OCI-LY7 (cell line): ENCODE measurements around the gene HMCN1. TPM values are rescaled to one million over a fixed set of nuclear protein-coding genes. Genes with fewer than 3 reads are reported as not detected.
A peak's percentile ranks its signal among the peaks of the same experiment; 100 is the strongest.

ENCODE experiments used
- Bru-seq: library from RNA; stranded (reverse); fragments of 400-500 nt; gene quantifications from one replicate; lab custom pipeline; 2021; lab: Mats Ljungman, UMichigan
- BruChase-seq, 2 experiments: library from RNA; stranded (reverse); fragments of 400-500 nt; gene quantifications; one replicate each; lab custom pipeline; 2021; lab: Mats Ljungman, UMichigan
- BruUV-seq: library from RNA; stranded (reverse); fragments of 400-500 nt; replicated peaks from 2 replicates; lab custom pipeline; 2021; lab: Mats Ljungman, UMichigan
- CTCF ChIA-PET: fragments of 300-600 bp; sonication (Branson Sonifier 250); formaldehyde crosslinking; loops from one replicate; lab custom pipeline; 2022; ENCODE audit warnings: antibody characterized with exemption; ENCODE audit not compliant: unreplicated experiment; lab: Charles Lee
- POLR2A ChIA-PET: fragments of 300-600 bp; sonication (Branson Sonifier 250); formaldehyde crosslinking; loops from one replicate; lab custom pipeline; 2022; ENCODE audit warnings: antibody characterized with exemption; lab: Charles Lee
- DNase-seq: peaks from one replicate; pipeline ENCODE4 v3.0.0-alpha.2; 2015; ENCODE audit warnings: low spot score
- H2AFZ ChIP-seq: fragments of 200-600 bp; sonication (generic), shearing (Covaris generic); 2 replicates; pipeline ENCODE4 v1.6.1; 2014; ENCODE audit warnings: mild to moderate bottlenecking, antibody characterized with exemption, low read length, moderate library complexity
- H3K27ac ChIP-seq: fragments of 200-600 bp; sonication (generic); 2 replicates; pipeline ENCODE4 v1.5.1; 2014; ENCODE audit warnings: mixed run types, low read depth, mild to moderate bottlenecking, moderate library complexity, low read length, inconsistent platforms; ENCODE audit not compliant: poor library complexity, severe bottlenecking
- H3K36me3 ChIP-seq: fragments of 200-600 bp; sonication (generic); 2 replicates; pipeline ENCODE4 v1.6.1; 2014; ENCODE audit warnings: mild to moderate bottlenecking, antibody characterized with exemption, low read length, moderate library complexity, mixed read lengths; ENCODE audit not compliant: insufficient read depth
- H3K4me1 ChIP-seq: fragments of 200-600 bp; sonication (generic); 2 replicates; pipeline ENCODE4 v1.5.1; 2014; ENCODE audit warnings: mild to moderate bottlenecking, low read length; ENCODE audit not compliant: insufficient read depth, poor library complexity, severe bottlenecking
- H3K4me2 ChIP-seq: fragments of 200-600 bp; sonication (generic); 2 replicates; pipeline ENCODE4 v1.6.1; 2014; ENCODE audit warnings: mild to moderate bottlenecking, low read length
- H3K4me3 ChIP-seq: fragments of 200-600 bp; sonication (generic); 2 replicates; pipeline ENCODE4 v1.5.1; 2014; ENCODE audit warnings: mild to moderate bottlenecking, low read depth, low read length; ENCODE audit not compliant: poor library complexity, severe bottlenecking
- H3K79me2 ChIP-seq: fragments of 200-600 bp; sonication (generic); 2 replicates; pipeline ENCODE4 v1.6.1; 2016; ENCODE audit warnings: low read depth, mild to moderate bottlenecking, low read length, moderate library complexity, mixed read lengths; ENCODE audit not compliant: insufficient read depth
- H3K9me2 ChIP-seq: fragments of 200-600 bp; sonication (generic); 2 replicates; pipeline ENCODE4 v1.6.1; 2016; ENCODE audit warnings: mild to moderate bottlenecking, low read length, mixed read lengths; ENCODE audit not compliant: insufficient read depth
- H3K9me3 ChIP-seq: fragments of 200-600 bp; sonication (generic); 2 replicates; pipeline ENCODE4 v1.6.1; 2014; ENCODE audit warnings: mild to moderate bottlenecking, mixed run types, low read length, mixed read lengths
- H4K20me1 ChIP-seq: fragments of 200-600 bp; sonication (generic); 2 replicates; pipeline ENCODE4 v1.6.1; 2014; ENCODE audit warnings: mild to moderate bottlenecking, antibody characterized with exemption, low read length, moderate library complexity, mixed read lengths; ENCODE audit not compliant: insufficient read depth
- CTCF ChIP-seq: fragments of 200-600 bp; sonication (generic); conservative IDR thresholded peaks from 2 replicates; pipeline ENCODE4 v1.5.1; 2014; ENCODE audit warnings: mild to moderate bottlenecking, antibody characterized with exemption, low read length, moderate library complexity, mixed read lengths
- EZH2phosphoT487 ChIP-seq: fragments of 200-600 bp; sonication (generic); IDR thresholded peaks from 2 replicates; pipeline ENCODE4 v1.6.1; 2018; ENCODE audit warnings: low read depth, borderline replicate concordance, mild to moderate bottlenecking, mixed run types, antibody characterized with exemption, low read length, moderate library complexity, mixed read lengths
- intact Hi-C: fragments of 100-400 bp; cut with micrococcal nuclease; formaldehyde crosslinking; loops from one replicate; pipeline ENCODE4 v1.10.0; 2022; ENCODE audit not compliant: unreplicated experiment
- long read RNA-seq: library from polyadenylated mRNA; stranded (forward); transcript quantifications from one replicate; pipeline ENCODE4 v2.0.0, GENCODE V29; 2022
- total RNA-seq, 2 experiments: library from RNA; depleted of rRNA in 1 of 2; stranded (reverse); fragments of >200 nt in 1 of 2; shearing (Covaris generic) in 1 of 2; gene quantifications; 2 replicates each; pipeline ENCODE4 v1.2.3, GENCODE V29; 2014 to 2022

The HMCN1 gene
- total RNA-seq (2014; rRNA removed; shearing (Covaris generic)), result not detected in 2 replicates
- total RNA-seq (2022), result 0.02 and 0.07 TPM in 2 replicates
- Bru-seq, nascent RNA, result percentile 3 among the genes with signal in this experiment
- BruChase-seq, experiment 1, labeled RNA remaining after a 6-hour chase, result percentile 3 among the genes with signal in this experiment
- percentile 3 among the genes with signal in this experiment for BruChase-seq, experiment 2, labeled RNA remaining after a 2-hour chase
- long read RNA-seq, partial matches to known transcripts, result 0 of 4 reads
- long read RNA-seq, other reads (novel, unspliced or antisense), result 4 of 4 reads

GRCh38 chr1:185733818-185734735 is at the start of gene HMCN1:
TSS of gene HMCN1 (plus strand) at chr1:185734391. CDS start at chr1:185734780, 389 bp downstream.
- H3K4me2 ChIP-seq, result no peak within 1 kb of the TSS
- TF ChIP-seq EZH2phosphoT487 (no peak), CTCF (0 out of 2 replicates have a peak, but pooled peaks have one; percentile 12)
- H3K79me2 ChIP-seq, result no peaks in the 10 kb centered on the region
- BruUV-seq, result no TSS peak
- ChIA-PET POLR2A (interaction anchor here (0.7 kb wide), 1 partner anchor 1029 kb away, joined by 3 read pairs; no protein-coding TSS in a partner anchor), CTCF (no interaction called here)
- intact Hi-C loops, result no loop called here
- H2AFZ ChIP-seq, result no peak within 1 kb of the TSS
- H4K20me1 ChIP-seq, result no peaks in the 10 kb centered on the region
- H3K36me3 ChIP-seq, result no peaks in the 10 kb centered on the region
- H3K4me3 ChIP-seq, result no peak within 1 kb of the TSS
- H3K9me3 ChIP-seq, result no peaks in the 10 kb centered on the region
- no peaks in the 10 kb centered on the region for H3K4me1 ChIP-seq
- H3K27ac ChIP-seq, result no peak within 1 kb of the TSS
- no peaks in the 10 kb centered on the region for H3K9me2 ChIP-seq
- DNase-seq, result no peak

GRCh38 chr1:185686821-185687778 is 47.1 kb upstream of the HMCN1 start:
- CTCF ChIA-PET, result no interaction called here

More at GRCh38 chr1:185686821-185687778, 47.1 kb upstream of the HMCN1 start:
- Histone ChIP-seq H3K79me2 (no peaks in the 10 kb centered on the region), H3K9me2 (no peaks in the 10 kb centered on the region), H3K9me3 (no peaks in the 10 kb centered on the region), H3K27ac (no peak overlapping the region), H3K4me3 (no peak overlapping the region), H2AFZ (no peak overlapping the region), H4K20me1 (no peaks in the 10 kb centered on the region), H3K4me2 (no peak overlapping the region), H3K36me3 (no peaks in the 10 kb centered on the region), H3K4me1 (no peaks in the 10 kb centered on the region)
- TF ChIP-seq CTCF (no peak), EZH2phosphoT487 (no peak)
- no TSS peak for BruUV-seq
- intact Hi-C loops, result loop anchor here (10.0 kb wide), 1 partner anchor 882 kb away; no protein-coding TSS in a partner anchor
- POLR2A ChIA-PET, result no interaction called here
- no peak for DNase-seq
